HEK293 (cell line): ENCODE measurements around the gene DPYSL4.

ENCODE experiments used
- ZNF274 ChIP-seq, 2 experiments: fragments of 200-500 bp in 1 of 2; fragments of 450-650 bp in 1 of 2; sonication (Bioruptor generic) in 1 of 2; formaldehyde crosslinking in 1 of 2; IDR thresholded peaks; 2 replicates each; pipeline versions ENCODE4 v1.5.1 to v1.6.1; 2014 to 2016; ENCODE audit warnings: borderline replicate concordance in 1 of 2, inconsistent platforms in 1 of 2, low read length in 1 of 2, missing biosample characterization in 1 of 2, missing genetic modification characterization in 1 of 2
- ZNF629 ChIP-seq: fragments of 450-650 bp; formaldehyde crosslinking; IDR thresholded peaks from 2 replicates; pipeline ENCODE4 v1.5.1; 2017; ENCODE audit warnings: missing biosample characterization, missing genetic modification characterization
- ZNF776 ChIP-seq: fragments of 450-650 bp; formaldehyde crosslinking; IDR thresholded peaks from 2 replicates; pipeline ENCODE4 v1.5.0; 2017; ENCODE audit warnings: missing biosample characterization, missing genetic modification characterization, borderline replicate concordance
- TF ChIP-seq, protein P1 (sequence below): fragments of 450-650 bp; formaldehyde crosslinking; IDR thresholded peaks from 2 replicates; pipeline ENCODE4 v1.5.1; 2016; ENCODE audit warnings: missing biosample characterization, missing genetic modification characterization
- TF ChIP-seq, protein P2 (sequence below): fragments of 450-650 bp; formaldehyde crosslinking; IDR thresholded peaks from 2 replicates; pipeline ENCODE4 v1.5.1; 2016; ENCODE audit warnings: missing biosample characterization, missing genetic modification characterization, low read depth
- TF ChIP-seq, protein P3 (sequence below): fragments of 450-650 bp; IDR thresholded peaks from 2 replicates; pipeline ENCODE4 v1.5.1; 2018; ENCODE audit warnings: missing biosample characterization, missing genetic modification characterization
- TF ChIP-seq, protein P4 (sequence below): fragments of 450-650 bp; formaldehyde crosslinking; IDR thresholded peaks from 2 replicates; pipeline ENCODE4 v1.5.1; 2016; ENCODE audit warnings: missing biosample characterization, missing genetic modification characterization

DNA sequence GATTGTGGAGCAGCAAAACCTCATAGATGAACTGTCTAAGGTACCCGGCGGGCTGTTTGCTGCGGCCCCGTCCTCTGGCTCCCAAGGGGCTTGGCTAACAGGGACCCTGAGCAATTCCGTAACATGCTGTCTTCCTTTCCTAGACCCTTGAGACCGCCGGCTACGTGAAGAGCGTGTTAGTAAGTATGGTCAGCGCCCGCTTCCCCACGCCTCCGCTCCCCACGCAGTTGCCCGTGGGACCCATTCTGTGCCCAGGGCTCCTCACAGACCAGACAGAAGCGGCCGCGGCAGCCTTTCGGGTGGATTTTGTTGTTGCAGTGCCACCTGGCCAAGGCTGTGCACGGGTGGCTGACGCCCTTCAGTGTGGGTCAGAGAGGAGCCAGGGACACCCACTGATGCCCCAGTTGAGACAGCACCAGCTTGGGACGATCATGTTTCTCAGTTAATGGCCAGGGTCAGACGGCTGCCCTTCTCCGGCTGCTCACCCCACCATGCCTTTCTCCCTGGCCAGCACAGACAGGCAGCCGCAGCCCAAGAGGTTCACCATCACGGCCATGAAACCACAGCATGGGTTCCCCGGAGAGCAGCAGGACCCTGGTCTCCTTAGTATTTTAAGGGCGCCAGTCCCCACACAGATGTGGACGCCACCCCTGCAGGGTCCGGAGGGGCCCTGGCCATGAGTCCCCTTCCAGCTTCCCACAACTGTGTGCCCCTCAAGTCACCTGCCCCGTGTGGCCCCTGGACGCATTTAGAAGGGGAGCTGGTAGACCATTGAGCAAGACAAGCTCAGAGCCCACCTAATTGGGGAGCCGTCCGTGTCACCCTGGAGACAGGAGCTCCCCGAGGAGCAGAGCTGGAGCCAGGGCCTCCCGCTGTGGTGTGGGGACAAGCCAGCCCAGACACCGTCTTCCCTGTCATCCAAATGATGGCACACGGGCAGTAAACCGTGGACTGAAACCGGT, 49.4 kb upstream of the DPYSL4 start:
- TF ChIP-seq, protein P1, sequence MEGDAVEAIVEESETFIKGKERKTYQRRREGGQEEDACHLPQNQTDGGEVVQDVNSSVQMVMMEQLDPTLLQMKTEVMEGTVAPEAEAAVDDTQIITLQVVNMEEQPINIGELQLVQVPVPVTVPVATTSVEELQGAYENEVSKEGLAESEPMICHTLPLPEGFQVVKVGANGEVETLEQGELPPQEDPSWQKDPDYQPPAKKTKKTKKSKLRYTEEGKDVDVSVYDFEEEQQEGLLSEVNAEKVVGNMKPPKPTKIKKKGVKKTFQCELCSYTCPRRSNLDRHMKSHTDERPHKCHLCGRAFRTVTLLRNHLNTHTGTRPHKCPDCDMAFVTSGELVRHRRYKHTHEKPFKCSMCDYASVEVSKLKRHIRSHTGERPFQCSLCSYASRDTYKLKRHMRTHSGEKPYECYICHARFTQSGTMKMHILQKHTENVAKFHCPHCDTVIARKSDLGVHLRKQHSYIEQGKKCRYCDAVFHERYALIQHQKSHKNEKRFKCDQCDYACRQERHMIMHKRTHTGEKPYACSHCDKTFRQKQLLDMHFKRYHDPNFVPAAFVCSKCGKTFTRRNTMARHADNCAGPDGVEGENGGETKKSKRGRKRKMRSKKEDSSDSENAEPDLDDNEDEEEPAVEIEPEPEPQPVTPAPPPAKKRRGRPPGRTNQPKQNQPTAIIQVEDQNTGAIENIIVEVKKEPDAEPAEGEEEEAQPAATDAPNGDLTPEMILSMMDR (tag by site-specific recombination), result no peak
- TF ChIP-seq, protein P2, sequence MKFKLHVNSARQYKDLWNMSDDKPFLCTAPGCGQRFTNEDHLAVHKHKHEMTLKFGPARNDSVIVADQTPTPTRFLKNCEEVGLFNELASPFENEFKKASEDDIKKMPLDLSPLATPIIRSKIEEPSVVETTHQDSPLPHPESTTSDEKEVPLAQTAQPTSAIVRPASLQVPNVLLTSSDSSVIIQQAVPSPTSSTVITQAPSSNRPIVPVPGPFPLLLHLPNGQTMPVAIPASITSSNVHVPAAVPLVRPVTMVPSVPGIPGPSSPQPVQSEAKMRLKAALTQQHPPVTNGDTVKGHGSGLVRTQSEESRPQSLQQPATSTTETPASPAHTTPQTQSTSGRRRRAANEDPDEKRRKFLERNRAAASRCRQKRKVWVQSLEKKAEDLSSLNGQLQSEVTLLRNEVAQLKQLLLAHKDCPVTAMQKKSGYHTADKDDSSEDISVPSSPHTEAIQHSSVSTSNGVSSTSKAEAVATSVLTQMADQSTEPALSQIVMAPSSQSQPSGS (tag by site-specific recombination), result no peak
- TF ChIP-seq, protein P3, sequence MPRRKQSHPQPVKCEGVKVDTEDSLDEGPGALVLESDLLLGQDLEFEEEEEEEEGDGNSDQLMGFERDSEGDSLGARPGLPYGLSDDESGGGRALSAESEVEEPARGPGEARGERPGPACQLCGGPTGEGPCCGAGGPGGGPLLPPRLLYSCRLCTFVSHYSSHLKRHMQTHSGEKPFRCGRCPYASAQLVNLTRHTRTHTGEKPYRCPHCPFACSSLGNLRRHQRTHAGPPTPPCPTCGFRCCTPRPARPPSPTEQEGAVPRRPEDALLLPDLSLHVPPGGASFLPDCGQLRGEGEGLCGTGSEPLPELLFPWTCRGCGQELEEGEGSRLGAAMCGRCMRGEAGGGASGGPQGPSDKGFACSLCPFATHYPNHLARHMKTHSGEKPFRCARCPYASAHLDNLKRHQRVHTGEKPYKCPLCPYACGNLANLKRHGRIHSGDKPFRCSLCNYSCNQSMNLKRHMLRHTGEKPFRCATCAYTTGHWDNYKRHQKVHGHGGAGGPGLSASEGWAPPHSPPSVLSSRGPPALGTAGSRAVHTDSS (tag by site-specific recombination), result no peak
- TF ChIP-seq, protein P4, sequence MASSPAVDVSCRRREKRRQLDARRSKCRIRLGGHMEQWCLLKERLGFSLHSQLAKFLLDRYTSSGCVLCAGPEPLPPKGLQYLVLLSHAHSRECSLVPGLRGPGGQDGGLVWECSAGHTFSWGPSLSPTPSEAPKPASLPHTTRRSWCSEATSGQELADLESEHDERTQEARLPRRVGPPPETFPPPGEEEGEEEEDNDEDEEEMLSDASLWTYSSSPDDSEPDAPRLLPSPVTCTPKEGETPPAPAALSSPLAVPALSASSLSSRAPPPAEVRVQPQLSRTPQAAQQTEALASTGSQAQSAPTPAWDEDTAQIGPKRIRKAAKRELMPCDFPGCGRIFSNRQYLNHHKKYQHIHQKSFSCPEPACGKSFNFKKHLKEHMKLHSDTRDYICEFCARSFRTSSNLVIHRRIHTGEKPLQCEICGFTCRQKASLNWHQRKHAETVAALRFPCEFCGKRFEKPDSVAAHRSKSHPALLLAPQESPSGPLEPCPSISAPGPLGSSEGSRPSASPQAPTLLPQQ (tag by site-specific recombination), result no peak
- TF ChIP-seq ZNF776, result no peak
- TF ChIP-seq ZNF629 (tag by site-specific recombination), result no peak
- no peak for TF ChIP-seq ZNF274 (IDR thresholded peaks at IDR 0.05; ENCODE audit: low read length)
- no peak for TF ChIP-seq ZNF274 (tag by site-specific recombination; IDR thresholded peaks at IDR 0.05; ENCODE audit: borderline replicate concordance)
